Activated T-cell treated with anti-CD3 and anti-CD28 coated beads for 24 hours (primary cell): ENCODE measurements around the gene RTF2.

Experiments
- DNase-seq: peaks from one replicate; pipeline ENCODE4 v3.0.0-alpha.2; 2020; ENCODE audit warnings: low read depth

RTF2 gene

DNA sequence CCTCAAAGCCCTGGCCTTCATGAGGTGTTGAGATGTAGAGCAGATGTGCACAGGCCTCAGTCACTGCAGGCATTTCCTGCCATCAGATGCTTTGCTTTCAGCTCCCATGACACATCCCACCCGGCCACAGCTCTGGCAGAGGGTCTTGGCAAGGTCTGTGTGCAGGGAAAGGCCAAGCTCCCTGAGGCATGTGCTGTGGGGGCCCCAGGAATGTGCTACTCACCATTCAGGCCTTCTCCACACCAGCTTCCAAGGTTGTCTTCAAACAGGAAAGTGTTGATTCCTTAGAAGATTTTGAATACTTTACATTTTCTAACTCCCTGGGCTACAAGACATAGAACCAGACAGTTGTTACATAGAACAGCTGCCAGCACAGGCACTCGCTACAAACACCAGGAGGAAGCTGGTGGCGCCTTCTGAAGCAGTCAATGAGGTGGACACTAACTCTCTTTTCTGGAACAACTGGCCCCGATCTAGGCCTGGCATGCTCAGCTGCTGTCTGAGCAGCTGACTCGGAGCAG lies 28.6 kb upstream of the RTF2 start:
- DNase-seq = no peak

DNA sequence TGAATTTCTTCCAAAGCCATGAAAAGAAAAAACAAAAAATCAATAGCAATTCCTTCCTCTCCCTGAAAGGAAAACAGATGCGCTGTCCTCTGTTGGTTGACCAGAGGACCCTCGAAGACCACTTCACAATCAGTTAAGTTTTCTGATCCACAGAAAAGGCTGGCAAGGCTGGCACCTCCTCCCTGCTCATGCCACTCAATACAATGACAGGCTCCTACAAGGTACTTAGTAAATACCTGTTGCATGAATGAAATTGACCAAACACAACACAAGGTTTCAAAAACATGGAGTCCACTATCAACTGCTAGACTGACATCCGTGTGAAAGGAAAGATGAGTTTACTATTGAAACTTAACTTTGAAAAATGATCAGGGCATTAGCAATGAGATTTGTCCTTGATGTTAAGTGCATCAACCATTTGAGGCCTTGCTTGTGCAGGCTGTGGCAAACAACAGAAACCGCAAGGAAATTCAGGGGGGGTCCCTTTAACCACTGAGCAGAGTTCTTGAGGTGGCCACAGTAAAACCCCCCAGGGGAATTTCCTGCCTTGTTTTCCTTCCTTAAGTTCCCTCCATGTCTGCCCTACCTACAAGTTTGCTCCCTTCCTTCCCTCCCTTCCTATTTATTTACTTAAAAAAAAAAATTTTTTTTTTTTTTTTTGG lies 27.9 kb upstream of the RTF2 start:
- peak; percentile 60 for DNase-seq

- no peak for DNase-seq
These were observed 25.8 kb upstream of the RTF2 start for GRCh38 chr20:56442389-56443365.

- DNase-seq = no peak
These were observed 24.5 kb upstream of the RTF2 start for GRCh38 chr20:56443654-56444540.

DNA sequence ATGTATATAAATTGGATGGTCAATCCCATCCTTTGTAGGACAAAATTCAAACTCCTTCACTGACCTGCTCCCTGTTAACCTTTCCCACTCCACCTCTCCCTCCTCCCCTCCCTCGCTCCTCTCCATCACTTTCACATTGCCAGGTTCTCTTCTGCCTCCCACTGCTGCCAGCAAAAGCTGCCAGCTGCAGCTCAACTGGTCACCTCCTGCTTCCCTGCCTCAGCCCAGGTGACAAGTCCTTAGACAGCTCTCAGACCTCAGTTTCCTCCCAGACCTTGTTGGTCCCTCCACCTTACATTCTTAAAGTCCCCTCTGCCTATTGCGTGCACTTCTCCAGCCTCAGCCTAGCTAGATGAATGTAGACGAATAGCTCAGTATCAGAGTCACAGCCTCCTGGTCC lies 23.3 kb upstream of the RTF2 start:
- no peak for DNase-seq

- no peak for DNase-seq
These were observed 22.9 kb upstream of the RTF2 start for GRCh38 chr20:56445540-56445939.

DNA sequence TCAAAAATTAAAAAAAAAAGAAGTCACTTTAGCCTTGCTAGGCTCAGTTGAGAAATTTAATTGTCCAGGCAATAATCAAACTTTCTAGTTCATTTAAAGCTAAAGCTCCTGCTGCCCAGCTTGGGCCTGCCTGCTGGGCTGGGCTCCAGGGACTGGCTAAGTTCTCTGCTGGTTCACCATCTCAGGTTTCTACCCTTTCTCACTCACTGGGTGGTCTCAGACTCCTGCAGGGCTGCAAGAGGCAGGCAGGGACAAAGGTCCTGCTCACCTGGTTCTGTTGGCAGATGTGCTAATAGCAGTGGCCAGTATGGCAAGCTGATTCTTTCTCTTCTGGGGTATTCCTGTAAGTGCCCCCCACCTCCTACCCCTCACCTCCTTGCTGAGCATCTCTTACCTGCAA lies 21.2 kb upstream of the RTF2 start:
- no peak for DNase-seq

- no peak for DNase-seq
These were observed 19.0 kb upstream of the RTF2 start for GRCh38 chr20:56449459-56449858.

- DNase-seq = no peak
These were observed 17.2 kb upstream of the RTF2 start for GRCh38 chr20:56451056-56451765.

DNA sequence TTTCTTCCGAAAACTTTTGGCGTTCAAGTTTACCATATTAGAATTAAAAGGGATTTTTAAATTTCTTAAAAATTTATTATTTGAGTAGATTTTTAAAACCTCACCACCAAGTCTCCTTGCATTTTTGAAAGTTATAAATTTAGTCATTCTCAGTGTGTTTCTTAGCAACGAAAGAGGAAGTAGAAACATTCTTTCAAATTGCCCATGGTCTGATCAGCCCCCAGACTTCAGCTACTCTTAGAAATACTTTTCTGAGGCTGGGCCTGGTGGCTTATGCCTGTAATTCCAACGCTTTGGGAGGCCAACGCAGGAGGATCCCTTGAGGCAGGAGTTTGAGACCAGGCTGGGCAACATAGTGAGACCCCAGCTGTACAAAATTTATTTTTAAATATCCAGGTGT lies 15.1 kb upstream of the RTF2 start:
- no peak for DNase-seq

DNA sequence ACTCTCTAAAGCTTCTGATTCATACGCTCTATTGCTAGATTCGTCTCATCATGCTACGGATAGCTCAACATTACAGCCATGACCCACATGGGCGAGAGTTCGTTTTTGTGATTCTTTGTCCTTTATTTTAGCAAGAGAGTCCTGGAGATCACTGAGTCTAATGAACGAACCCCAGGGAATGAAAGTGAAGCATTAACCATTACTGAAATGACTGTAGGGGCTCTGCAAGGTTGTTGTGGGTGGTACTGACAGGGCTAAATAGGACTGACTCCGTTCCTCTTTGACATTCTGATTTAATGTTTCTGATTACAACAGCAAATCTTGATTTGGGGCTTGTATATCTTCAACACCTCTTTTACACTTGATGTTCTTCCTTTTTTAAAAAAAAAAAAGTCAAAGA lies 13.7 kb upstream of the RTF2 start:
- DNase-seq = no peak

DNA sequence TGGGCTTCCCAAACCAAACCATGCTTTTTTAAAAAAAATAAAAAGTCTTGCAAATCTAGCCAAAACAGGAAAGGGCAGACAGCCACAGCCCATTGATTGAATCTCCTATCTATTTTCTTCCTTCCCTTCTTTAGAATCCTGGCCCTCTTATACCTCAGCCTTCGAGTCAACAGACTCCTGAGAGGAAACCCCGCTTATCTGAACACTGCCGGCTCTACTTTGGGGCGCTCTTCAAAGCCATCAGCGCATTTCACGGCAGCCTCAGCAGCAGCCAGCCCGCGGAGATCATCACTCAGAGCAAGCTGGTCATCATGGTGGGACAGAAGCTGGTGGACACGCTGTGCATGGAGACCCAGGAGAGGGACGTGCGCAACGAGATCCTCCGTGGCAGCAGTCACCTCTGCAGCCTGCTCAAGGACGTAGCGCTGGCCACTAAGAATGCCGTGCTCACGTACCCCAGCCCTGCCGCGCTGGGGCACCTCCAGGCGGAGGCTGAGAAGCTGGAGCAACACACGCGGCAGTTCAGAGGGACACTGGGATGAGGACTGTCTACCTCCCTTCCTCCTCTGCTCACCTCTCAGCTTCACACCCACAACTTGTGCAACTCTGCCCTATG lies 10.1 kb upstream of the RTF2 start:
- no peak for DNase-seq

DNA sequence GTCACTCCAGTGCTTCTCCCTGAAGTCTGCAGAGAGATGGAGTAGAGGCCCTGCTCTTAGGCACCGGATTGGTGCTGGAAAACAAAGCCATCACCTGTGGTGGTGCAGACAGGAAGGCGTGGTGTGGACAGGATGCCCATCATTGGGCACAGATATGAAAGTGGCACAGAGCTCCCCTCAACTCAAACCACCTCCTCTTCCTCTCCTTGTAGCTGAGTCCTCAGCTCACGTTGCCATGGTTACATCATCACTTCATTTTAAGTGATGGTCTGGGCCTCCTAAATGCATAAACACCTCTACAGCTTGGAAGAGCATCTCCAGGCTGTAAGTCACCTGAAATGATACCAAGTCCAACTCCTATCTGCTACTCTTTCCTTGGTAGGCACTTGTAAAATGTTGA lies 8.0 kb upstream of the RTF2 start:
- no peak for DNase-seq

DNA sequence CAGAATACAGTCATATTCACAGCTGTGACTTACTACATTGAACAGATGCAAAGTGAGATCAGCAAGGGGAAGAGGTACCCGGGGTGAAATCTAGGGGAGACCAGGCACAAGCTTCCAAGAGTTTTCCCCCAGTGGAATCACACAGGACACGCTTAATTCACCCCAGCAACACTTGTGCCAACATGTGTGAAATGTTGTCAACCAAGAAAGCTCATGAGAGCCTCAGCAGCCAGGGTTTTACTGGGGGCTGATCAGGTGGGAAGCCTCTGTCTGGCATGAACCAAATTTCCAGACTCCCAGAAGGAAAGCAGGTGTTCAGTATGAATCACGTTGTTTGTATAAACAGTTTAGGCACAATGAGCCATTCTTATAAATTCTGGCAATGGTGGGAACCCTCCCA lies 6.9 kb upstream of the RTF2 start:
- DNase-seq = no peak

DNA sequence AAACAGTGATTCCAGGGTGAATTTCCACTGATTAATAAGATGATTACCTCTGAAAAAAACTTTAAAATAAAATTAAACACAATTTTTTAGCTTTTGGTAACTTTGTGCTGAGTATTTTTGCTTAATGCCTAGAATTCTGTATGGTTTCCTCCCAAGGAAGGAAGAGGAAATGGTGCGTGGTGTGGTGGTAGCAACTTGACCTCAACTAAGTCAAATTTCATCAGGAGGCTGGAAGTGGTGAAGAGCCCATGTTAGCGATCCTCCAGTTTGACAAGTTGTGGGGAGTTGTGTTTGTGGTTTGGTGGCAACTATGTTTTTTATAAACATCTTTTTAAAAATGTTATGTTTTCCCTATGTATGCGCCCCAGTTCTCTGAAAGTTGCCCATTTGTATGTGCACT lies 5.0 kb upstream of the RTF2 start:
- DNase-seq = no peak

- no peak for DNase-seq
These were observed 2.4 kb upstream of the RTF2 start for GRCh38 chr20:56465997-56466396.

- no peak for DNase-seq
These were observed 485 bp upstream of the RTF2 start for GRCh38 chr20:56467968-56468315.

- no peak for DNase-seq
These were observed 636 bp downstream of the RTF2 start for GRCh38 chr20:56469077-56469449.

DNA sequence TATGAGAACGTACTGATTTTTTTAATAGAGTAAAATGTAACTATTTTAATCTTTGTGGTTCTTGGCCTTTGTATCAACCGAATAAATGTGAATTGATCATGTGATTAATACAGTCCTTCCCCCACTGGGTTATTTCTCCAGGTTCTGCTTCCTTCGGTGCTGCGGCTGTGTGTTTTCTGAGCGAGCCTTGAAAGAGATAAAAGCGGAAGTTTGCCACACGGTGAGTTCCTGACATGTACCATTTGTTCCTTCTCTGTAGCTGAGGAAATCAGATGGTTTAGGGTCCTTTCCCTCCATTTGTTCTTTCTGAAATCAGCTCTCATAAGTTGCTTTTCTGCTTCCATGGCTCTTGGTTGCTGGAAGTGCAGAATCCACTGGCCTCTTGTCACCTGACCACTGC lies 15.5 kb downstream of the RTF2 start:
- DNase-seq = no peak

- DNase-seq = no peak
These were observed 18.8 kb downstream of the RTF2 start for GRCh38 chr20:56487216-56487615.

GRCh38 chr20:56488566-56488965 lies 20.1 kb downstream of the RTF2 start:
- no peak for DNase-seq
